Islet of Langerhans (tissue), 1 donor: ENCODE data around the gene IL18BP.

Experiments
- FAIRE-seq: peaks from one replicate; lab custom pipeline; 2011; peaks lifted over from hg19 to GRCh38; lab: Jason Lieb, UNC

Gene IL18BP

GRCh38 chr11:71998649-71999310, at the start of gene IL18BP:
IL18BP (plus strand) TSS chr11:71998909; CDS start chr11:71999985, 1,076 bp downstream.
- FAIRE-seq = no peak

GRCh38 chr11:71949034-71949433, 49.7 kb upstream of the IL18BP start:
- FAIRE-seq = no peak

- no peak for FAIRE-seq
These were observed 46.9 kb upstream of the IL18BP start for GRCh38 chr11:71951741-71952310.

GRCh38 chr11:71955898-71956456, 42.7 kb upstream of the IL18BP start:
- FAIRE-seq = no peak

- no peak for FAIRE-seq
These were observed 36.2 kb upstream of the IL18BP start for GRCh38 chr11:71962428-71963038.

GRCh38 chr11:71963468-71963867, 35.2 kb upstream of the IL18BP start:
- no peak for FAIRE-seq

GRCh38 chr11:71964641-71965040, 34.1 kb upstream of the IL18BP start:
- no peak for FAIRE-seq

GRCh38 chr11:71971680-71972079, 27.0 kb upstream of the IL18BP start:
- no peak for FAIRE-seq

GRCh38 chr11:71976551-71976950, 22.2 kb upstream of the IL18BP start:
- no peak for FAIRE-seq

- FAIRE-seq = no peak
These were observed 21.6 kb upstream of the IL18BP start for GRCh38 chr11:71977090-71977489.

GRCh38 chr11:71977743-71978418, 20.8 kb upstream of the IL18BP start:
- no peak for FAIRE-seq

- no peak for FAIRE-seq
These were observed 19.6 kb upstream of the IL18BP start for GRCh38 chr11:71979094-71979493.

- FAIRE-seq = no peak
These were observed 19.1 kb upstream of the IL18BP start for GRCh38 chr11:71979602-71980001.

- no peak for FAIRE-seq
These were observed 12.6 kb upstream of the IL18BP start for GRCh38 chr11:71986131-71986530.

- no peak for FAIRE-seq
These were observed 11.2 kb upstream of the IL18BP start for GRCh38 chr11:71987521-71987920.

- no peak for FAIRE-seq
These were observed 10.7 kb upstream of the IL18BP start for GRCh38 chr11:71988050-71988449.

GRCh38 chr11:71990701-71991100, 8.0 kb upstream of the IL18BP start:
- FAIRE-seq = no peak

- FAIRE-seq = no peak
These were observed 7.2 kb upstream of the IL18BP start for GRCh38 chr11:71991494-71991893.

- FAIRE-seq = no peak
These were observed 6.5 kb upstream of the IL18BP start for GRCh38 chr11:71992136-71992730.

- FAIRE-seq = no peak
These were observed 3.9 kb upstream of the IL18BP start for GRCh38 chr11:71994786-71995185.

GRCh38 chr11:71995726-71996291, 2.9 kb upstream of the IL18BP start:
- no peak for FAIRE-seq

- FAIRE-seq = no peak
These were observed 2.2 kb upstream of the IL18BP start for GRCh38 chr11:71996517-71996916.
